Caco-2 (cell line): ENCODE data around the gene NFAT5. TPM values are rescaled to one million over a fixed set of nuclear protein-coding genes. Genes with fewer than 3 reads are reported as not detected.
"Not testable (repeated sequence)": the region's sequence is repeated elsewhere in the genome, so short reads cannot be mapped to it uniquely, and the experiment has no call there.

Experiments used
- BruUV-seq: library from RNA; stranded (reverse); fragments of 400-500 nt; replicated peaks from 2 replicates; lab custom pipeline; 2021; lab: Mats Ljungman, UMichigan
- CTCF ChIA-PET: fragments of 300-600 bp; sonication (Branson Sonifier 250); formaldehyde crosslinking; loops from one replicate; lab custom pipeline; 2022; ENCODE audit warnings: antibody characterized with exemption; lab: Charles Lee
- POLR2A ChIA-PET: fragments of 300-600 bp; sonication (Branson Sonifier 250); formaldehyde crosslinking; loops from one replicate; lab custom pipeline; 2022; ENCODE audit warnings: antibody characterized with exemption; lab: Charles Lee
- DNase-seq, 2 experiments: peaks; one replicate each; pipeline versions ENCODE4 v3.0.0 to v3.0.0-alpha.2; 2020 to 2022
- H3K27me3 ChIP-seq: replicated peaks from 2 replicates; pipeline ENCODE4 v1.6.0; 2011; ENCODE audit warnings: low read length; ENCODE audit not compliant: control insufficient read depth, insufficient read depth
- H3K36me3 ChIP-seq: 2 replicates; pipeline ENCODE4 v1.5.1; 2011; ENCODE audit warnings: low read length; ENCODE audit not compliant: control insufficient read depth, insufficient read depth
- H3K4me1 ChIP-seq: fragments of 250-450 bp; sonication (Bioruptor Pico); 2 replicates; pipeline ENCODE4 v1.5.1; 2020; ENCODE audit warnings: mild to moderate bottlenecking
- H3K4me3 ChIP-seq: 2 replicates; pipeline ENCODE4 v1.5.1; 2011; ENCODE audit warnings: low read depth, mild to moderate bottlenecking, control low read depth, low read length
- H3K9me3 ChIP-seq: fragments of 250-450 bp; sonication (Bioruptor Pico); 2 replicates; pipeline ENCODE4 v1.5.1; 2020; ENCODE audit warnings: mild to moderate bottlenecking, moderate library complexity
- H3K27ac Mint-ChIP-seq: one replicate; pipeline ENCODE4 v1.8.0; 2022; ENCODE audit warnings: mixed read lengths; ENCODE audit not compliant: unreplicated experiment
- H3K27me3 Mint-ChIP-seq: one replicate; pipeline ENCODE4 v1.8.0; 2022; ENCODE audit warnings: mixed read lengths; ENCODE audit not compliant: insufficient read depth, unreplicated experiment
- H3K36me3 Mint-ChIP-seq: one replicate; pipeline ENCODE4 v1.8.0; 2022; ENCODE audit warnings: mild to moderate bottlenecking, mixed read lengths; ENCODE audit not compliant: insufficient read depth, unreplicated experiment
- H3K4me1 Mint-ChIP-seq: one replicate; pipeline ENCODE4 v1.8.0; 2022; ENCODE audit warnings: low read depth, mixed read lengths; ENCODE audit not compliant: unreplicated experiment
- H3K4me3 Mint-ChIP-seq: one replicate; pipeline ENCODE4 v1.8.0; 2022; ENCODE audit warnings: mild to moderate bottlenecking, moderate library complexity, mixed read lengths; ENCODE audit not compliant: unreplicated experiment
- H3K9me3 Mint-ChIP-seq: one replicate; pipeline ENCODE4 v1.8.0; 2022; ENCODE audit warnings: mixed read lengths; ENCODE audit not compliant: unreplicated experiment
- CTCF ChIP-seq, 2 experiments: fragments of 200-600 bp in 1 of 2; IDR thresholded peaks; 1 replicate in 1 of 2; 2 replicates in 1 of 2; pipeline versions ENCODE4 v1.5.1 to v1.8.0; 2011 to 2022; ENCODE audit warnings: antibody characterized with exemption in 1 of 2, control low read depth in 1 of 2, inconsistent platforms in 1 of 2, low read depth in 1 of 2, low read length in 1 of 2, mild to moderate bottlenecking in 1 of 2, moderate library complexity in 1 of 2; ENCODE audit not compliant: insufficient read depth in 1 of 2, severe bottlenecking in 1 of 2, unreplicated experiment in 1 of 2
- intact Hi-C: fragments of 100-400 bp; cut with micrococcal nuclease; formaldehyde crosslinking; loops from one replicate; pipeline ENCODE4 v1.10.0; 2022; ENCODE audit not compliant: unreplicated experiment
- total RNA-seq: library from RNA; stranded (reverse); gene quantifications from 2 replicates; pipeline ENCODE4 v1.2.3, GENCODE V29; 2022

NFAT5 gene
- total RNA-seq, 1 experiment from 2014 or later = 87.6 TPM

- H3K27me3 Mint-ChIP-seq = no peaks in the 10 kb centered on the region
- H3K36me3 Mint-ChIP-seq = peaks cover 62% of the 10 kb centered on the region
- no peaks in the 10 kb centered on the region for H3K9me3 Mint-ChIP-seq
- ChIA-PET POLR2A (no interaction called here), CTCF (no interaction called here)
- H3K4me1 ChIP-seq = peaks cover 13% of the 10 kb centered on the region; the same call in 1 of the 2 replicates
- no peak for TF ChIP-seq CTCF (IDR thresholded peaks at IDR 0.05; ENCODE audit: insufficient read depth in 1 of 2, low read depth in 1 of 2, low read length in 1 of 2, severe bottlenecking in 1 of 2, unreplicated experiment in 1 of 2)
- BruUV-seq = no TSS peak
- peaks cover 3% of the 10 kb centered on the region; the same call in 1 of the 2 replicates for H3K36me3 ChIP-seq
- peaks cover 16% of the 10 kb centered on the region for H3K4me1 Mint-ChIP-seq
- no peak overlapping the region for H3K4me3 ChIP-seq
- intact Hi-C loops = no loop called here
- no peak overlapping the region for H3K27ac Mint-ChIP-seq
- no peaks in the 10 kb centered on the region for H3K27me3 ChIP-seq
- H3K9me3 ChIP-seq = 0 out of 2 replicates have a peak, but pooled peaks cover 4% of the 10 kb centered on the region
- H3K4me3 Mint-ChIP-seq = no peak overlapping the region
- DNase-seq = no peak
These were observed 14.2 kb downstream of the NFAT5 start for GRCh38 chr16:69579783-69580481.

- H3K27me3 ChIP-seq = no peaks in the 10 kb centered on the region
- Mint-ChIP-seq H3K4me3 (no peak overlapping the region), H3K4me1 (peaks cover 16% of the 10 kb centered on the region), H3K36me3 (peaks cover 74% of the 10 kb centered on the region), H3K27me3 (no peaks in the 10 kb centered on the region), H3K27ac (no peak overlapping the region), H3K9me3 (no peaks in the 10 kb centered on the region)
- no peak for TF ChIP-seq CTCF (IDR thresholded peaks at IDR 0.05; ENCODE audit: insufficient read depth in 1 of 2, low read depth in 1 of 2, low read length in 1 of 2, severe bottlenecking in 1 of 2, unreplicated experiment in 1 of 2)
- ChIA-PET POLR2A (no interaction called here), CTCF (no interaction called here)
- 0 out of 2 replicates have a peak, but pooled peaks cover 4% of the 10 kb centered on the region for H3K9me3 ChIP-seq
- peaks cover 22% of the 10 kb centered on the region for H3K4me1 ChIP-seq
- intact Hi-C loops = no loop called here
- DNase-seq = no peak
- no peak overlapping the region for H3K4me3 ChIP-seq
- H3K36me3 ChIP-seq = peaks cover 3% of the 10 kb centered on the region; the same call in 1 of the 2 replicates
- no TSS peak for BruUV-seq
These were observed 15.5 kb downstream of the NFAT5 start for GRCh38 chr16:69581297-69581696.

GRCh38 chr16:69584493-69584892, 18.7 kb downstream of the NFAT5 start:
- H3K4me3 ChIP-seq, H3K4me1 Mint-ChIP-seq, H3K4me3 Mint-ChIP-seq, CTCF ChIA-PET, H3K36me3 ChIP-seq, POLR2A ChIA-PET, BruUV-seq, H3K27ac Mint-ChIP-seq, DNase-seq, H3K27me3 ChIP-seq, intact Hi-C loops, H3K9me3 ChIP-seq, H3K27me3 Mint-ChIP-seq, H3K9me3 Mint-ChIP-seq: not testable (repeated sequence)
- peaks cover 88% of the 10 kb centered on the region for H3K36me3 Mint-ChIP-seq
- peaks cover 12% of the 10 kb centered on the region for H3K4me1 ChIP-seq
